Keratinocyte (primary cell): ENCODE results near the gene POU3F2. TPM values are rescaled to one million over a fixed set of nuclear protein-coding genes. Genes with fewer than 3 reads are reported as not detected.

Experiments
- DNase-seq: peaks from one replicate; pipeline ENCODE4 v3.0.0-alpha.2; 2011; ENCODE audit warnings: low read depth, missing footprints, low spot score
- FAIRE-seq: peaks from 2 replicates; lab custom pipeline; 2011; peaks lifted over from hg19 to GRCh38; lab: Jason Lieb, UNC
- H2AFZ ChIP-seq: 2 replicates; pipeline ENCODE4 v1.6.0; 2012; ENCODE audit warnings: low read length, control low read depth, inconsistent platforms; ENCODE audit not compliant: control insufficient read depth
- H3K27ac ChIP-seq: 2 replicates; pipeline ENCODE4 v1.5.1; 2011; ENCODE audit warnings: low read length; ENCODE audit not compliant: control insufficient read depth, insufficient read depth
- H3K27me3 ChIP-seq: 3 replicates; pipeline ENCODE4 v1.6.0; 2011; ENCODE audit warnings: low read length; ENCODE audit not compliant: control insufficient read depth, insufficient read depth; ENCODE audit errors: extremely low read depth
- H3K36me3 ChIP-seq, 2 experiments: 2 replicates in 1 of 2; 3 replicates in 1 of 2; pipeline ENCODE4 v1.5.1; 2011; ENCODE audit warnings: low read length in 2 of 2, mild to moderate bottlenecking in 1 of 2; ENCODE audit not compliant: control insufficient read depth in 2 of 2, insufficient read depth in 2 of 2; ENCODE audit errors: extremely low read depth in 1 of 2
- H3K4me1 ChIP-seq: 3 replicates; pipeline ENCODE4 v1.5.1; 2011; ENCODE audit warnings: low read length; ENCODE audit not compliant: control insufficient read depth, insufficient read depth; ENCODE audit errors: extremely low read depth
- H3K4me2 ChIP-seq: 3 replicates; pipeline ENCODE4 v1.6.0; 2011; ENCODE audit warnings: low read depth, low read length; ENCODE audit not compliant: control insufficient read depth, insufficient read depth; ENCODE audit errors: extremely low read depth
- H3K4me3 ChIP-seq, 3 experiments: fragments of 200-600 bp in 1 of 3; sonication (generic) in 1 of 3; 2 replicates in 2 of 3; 3 replicates in 1 of 3; pipeline ENCODE4 v1.5.1; 2011 to 2016; ENCODE audit warnings: low read length in 3 of 3, mild to moderate bottlenecking in 3 of 3, control low read depth in 2 of 3, inconsistent platforms in 1 of 3, low read depth in 1 of 3, mixed read lengths in 1 of 3, mixed run types in 1 of 3, moderate library complexity in 1 of 3; ENCODE audit not compliant: control insufficient read depth in 2 of 3, insufficient read depth in 2 of 3; ENCODE audit errors: extremely low read depth in 1 of 3
- H3K79me2 ChIP-seq: 2 replicates; pipeline ENCODE4 v1.6.0; 2012; ENCODE audit warnings: low read length; ENCODE audit not compliant: control insufficient read depth, insufficient read depth
- H3K9ac ChIP-seq: 3 replicates; pipeline ENCODE4 v1.6.0; 2011; ENCODE audit warnings: low read length; ENCODE audit not compliant: control insufficient read depth, insufficient read depth; ENCODE audit errors: extremely low read depth
- H3K9me1 ChIP-seq: 3 replicates; pipeline ENCODE4 v1.6.0; 2011; ENCODE audit warnings: low read length; ENCODE audit not compliant: control insufficient read depth, insufficient read depth; ENCODE audit errors: extremely low read depth
- H3K9me3 ChIP-seq: 2 replicates; pipeline ENCODE4 v1.5.1; 2012; ENCODE audit warnings: low read depth, low read length; ENCODE audit not compliant: control insufficient read depth
- H4K20me1 ChIP-seq: 3 replicates; pipeline ENCODE4 v1.6.0; 2011; ENCODE audit warnings: low read length; ENCODE audit not compliant: control insufficient read depth, insufficient read depth; ENCODE audit errors: extremely low read depth
- EZH2 ChIP-seq: IDR thresholded peaks from one replicate; pipeline ENCODE4 v1.6.1; 2012; ENCODE audit warnings: inconsistent platforms, mild to moderate bottlenecking, low read length, moderate library complexity
- dilution Hi-C: fragments of 300-500 bp; cut with MboI; formaldehyde crosslinking; loops from one replicate; pipeline ENCODE4 v1.7.0; 2020; ENCODE audit warnings: low sequenced_read_pairs; ENCODE audit not compliant: extremely low pct_ligation_motif_present
- polyA minus RNA-seq, 3 experiments: library from RNA; depleted of rRNA, polyadenylated mRNA; stranded (reverse); fragments of >200 nt; gene quantifications; 1 replicate in 1 of 3; 2 replicates in 1 of 3; 3 replicates in 1 of 3; pipeline ENCODE4 v1.2.3, GENCODE V29; 2011
- polyA plus RNA-seq, 5 experiments: library from polyadenylated mRNA; depleted of rRNA in 3 of 5; stranded (reverse) in 3 of 5; stranded (forward) in 1 of 5; unstranded in 1 of 5; fragments of >200 nt; gene quantifications; 1 replicate in 1 of 5; 2 replicates in 3 of 5; 3 replicates in 1 of 5; pipeline versions ENCODE4 v1.2.1 to v1.2.3, GENCODE V29; 2011 to 2012; ENCODE audit warnings: missing spikeins in 2 of 5, low read depth in 1 of 5, low replicate concordance in 1 of 5
- TF ChIP-seq, protein P1 (sequence below), 3 experiments: IDR thresholded peaks in 1 of 3; conservative IDR thresholded peaks in 1 of 3; optimal IDR thresholded peaks in 1 of 3; 2 replicates in 2 of 3; 3 replicates in 1 of 3; pipeline versions ENCODE3 to v1.5.1; 2011; ENCODE audit warnings: low read length in 3 of 3, mild to moderate bottlenecking in 3 of 3, moderate library complexity in 2 of 3, control low read depth in 1 of 3, inconsistent platforms in 1 of 3; ENCODE audit not compliant: insufficient read depth in 2 of 3; ENCODE audit errors: extremely low read depth in 1 of 3

Gene POU3F2
- polyA plus RNA-seq (not detected in 3 replicates), polyA minus RNA-seq (not detected in 3 replicates)
- polyA plus RNA-seq (2011; ENCODE audit: low read depth): not detected
- polyA plus RNA-seq (2011; cell fraction: cytosol; rRNA removed): not detected in 2 replicates
- polyA plus RNA-seq (2011; cell fraction: nucleus; rRNA removed): 0.03 TPM in 1 of 2 replicates, not detected in the other
- not detected in 2 replicates for polyA plus RNA-seq (2012; ENCODE audit: low replicate concordance)
- not detected for polyA minus RNA-seq (2011; cell fraction: cytosol; rRNA and poly(A)+ RNA removed)
- polyA minus RNA-seq (2011; cell fraction: nucleus; rRNA and poly(A)+ RNA removed): not detected in 2 replicates

DNA sequence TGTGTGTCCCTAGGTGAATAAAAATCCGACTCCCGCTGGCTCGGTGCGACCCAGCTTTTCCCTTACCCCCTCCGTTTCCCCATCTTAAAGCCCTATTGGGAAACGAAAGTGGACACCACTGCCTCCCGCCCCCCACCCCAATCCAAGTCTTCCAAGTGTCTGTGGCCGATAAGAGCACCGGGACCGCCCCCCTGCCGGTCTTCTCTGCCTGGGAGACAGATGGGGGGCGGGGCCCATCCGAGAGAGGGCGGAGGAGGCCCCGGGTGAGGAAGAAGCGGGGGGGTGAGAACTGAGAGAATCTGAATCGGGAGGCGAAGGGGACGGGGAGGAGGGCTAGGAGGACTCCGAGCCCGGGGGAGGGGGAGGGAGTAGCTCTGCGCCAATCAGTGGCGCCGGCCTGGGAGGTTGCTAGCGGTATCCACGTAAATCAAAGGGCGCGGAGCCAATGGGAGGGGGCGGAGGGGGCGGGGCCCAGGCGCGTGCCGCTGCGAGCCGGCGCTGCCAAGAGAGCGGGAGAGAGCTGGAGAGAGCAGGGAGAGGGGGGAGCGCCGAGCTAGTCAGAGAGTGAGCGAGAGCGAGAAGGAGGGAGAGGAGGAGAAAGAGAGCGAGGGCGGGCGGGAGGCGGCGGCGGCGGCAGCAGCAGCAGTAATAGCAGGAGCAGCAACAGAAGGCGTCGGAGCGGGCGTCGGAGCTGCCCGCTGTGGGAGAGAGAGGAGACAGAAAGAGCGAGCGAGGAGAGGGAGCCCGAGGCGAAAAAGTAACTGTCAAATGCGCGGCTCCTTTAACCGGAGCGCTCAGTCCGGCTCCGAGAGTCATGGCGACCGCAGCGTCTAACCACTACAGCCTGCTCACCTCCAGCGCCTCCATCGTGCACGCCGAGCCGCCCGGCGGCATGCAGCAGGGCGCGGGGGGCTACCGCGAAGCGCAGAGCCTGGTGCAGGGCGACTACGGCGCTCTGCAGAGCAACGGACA lies at the start of gene POU3F2:
Gene POU3F2 (plus strand): TSS at position 515 of the 972 bp plus-strand sequence. CDS start 300 bp downstream, at position 815.
- Histone ChIP-seq H2AFZ (peak within 1 kb of the TSS; percentile 40), H3K27me3 (peaks cover 89% of the 10 kb centered on the region), H3K9me3 (no peaks in the 10 kb centered on the region), H3K79me2 (no peaks in the 10 kb centered on the region), H3K4me1 (peaks cover 15% of the 10 kb centered on the region), H3K27ac (no peak within 1 kb of the TSS), H4K20me1 (peaks cover 3% of the 10 kb centered on the region), H3K36me3 (no peaks in the 10 kb centered on the region), H3K4me3 (peak within 1 kb of the TSS; percentile 29 to 49 (median 46)), H3K4me2 (peak within 1 kb of the TSS; percentile 69), H3K9ac (no peak within 1 kb of the TSS), H3K9me1 (no peaks in the 10 kb centered on the region)
- DNase-seq: no peak
- dilution Hi-C loops: no loop called here
- FAIRE-seq: no peak
- peak; percentile 51 for TF ChIP-seq EZH2
- TF ChIP-seq, protein P1, sequence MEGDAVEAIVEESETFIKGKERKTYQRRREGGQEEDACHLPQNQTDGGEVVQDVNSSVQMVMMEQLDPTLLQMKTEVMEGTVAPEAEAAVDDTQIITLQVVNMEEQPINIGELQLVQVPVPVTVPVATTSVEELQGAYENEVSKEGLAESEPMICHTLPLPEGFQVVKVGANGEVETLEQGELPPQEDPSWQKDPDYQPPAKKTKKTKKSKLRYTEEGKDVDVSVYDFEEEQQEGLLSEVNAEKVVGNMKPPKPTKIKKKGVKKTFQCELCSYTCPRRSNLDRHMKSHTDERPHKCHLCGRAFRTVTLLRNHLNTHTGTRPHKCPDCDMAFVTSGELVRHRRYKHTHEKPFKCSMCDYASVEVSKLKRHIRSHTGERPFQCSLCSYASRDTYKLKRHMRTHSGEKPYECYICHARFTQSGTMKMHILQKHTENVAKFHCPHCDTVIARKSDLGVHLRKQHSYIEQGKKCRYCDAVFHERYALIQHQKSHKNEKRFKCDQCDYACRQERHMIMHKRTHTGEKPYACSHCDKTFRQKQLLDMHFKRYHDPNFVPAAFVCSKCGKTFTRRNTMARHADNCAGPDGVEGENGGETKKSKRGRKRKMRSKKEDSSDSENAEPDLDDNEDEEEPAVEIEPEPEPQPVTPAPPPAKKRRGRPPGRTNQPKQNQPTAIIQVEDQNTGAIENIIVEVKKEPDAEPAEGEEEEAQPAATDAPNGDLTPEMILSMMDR (optimal IDR thresholded peaks at IDR 0.05 in 1 of 3, IDR thresholded peaks at IDR 0.05 in 1 of 3, conservative IDR thresholded peaks at IDR 0.05 in 1 of 3; ENCODE audit: extremely low read depth in 1 of 3, insufficient read depth in 2 of 3, low read length in 3 of 3): no peak

DNA sequence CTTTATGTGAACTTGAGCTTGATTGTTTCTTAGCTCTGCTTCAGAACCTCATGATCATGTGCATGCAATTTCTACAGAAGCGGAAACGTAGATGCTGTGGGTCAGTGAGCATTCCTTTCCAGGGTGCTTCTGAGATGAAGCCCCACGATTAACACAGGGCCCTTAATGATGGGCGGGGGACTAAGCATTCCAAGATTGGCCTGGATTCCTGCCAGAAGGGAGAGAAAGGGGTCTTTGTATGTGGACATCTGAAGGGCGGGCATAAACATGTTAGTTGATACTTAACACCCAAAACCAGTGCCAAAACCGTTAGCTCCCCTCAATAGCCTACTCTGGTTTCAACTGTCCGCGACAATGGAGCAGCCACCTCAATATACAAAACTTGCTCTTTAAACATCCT lies 46.9 kb upstream of the POU3F2 start:
- no peak overlapping the region for H3K9ac ChIP-seq
- H4K20me1 ChIP-seq: no peaks in the 10 kb centered on the region
- FAIRE-seq (no peak), DNase-seq (no peak)
- H3K27ac ChIP-seq: no peak overlapping the region
- H3K9me1 ChIP-seq: no peaks in the 10 kb centered on the region
- no peaks in the 10 kb centered on the region for H3K4me1 ChIP-seq
- no peaks in the 10 kb centered on the region for H3K36me3 ChIP-seq
- H3K27me3 ChIP-seq: peaks cover 10% of the 10 kb centered on the region
- no peak overlapping the region for H3K4me2 ChIP-seq
- H3K9me3 ChIP-seq: no peaks in the 10 kb centered on the region
- H3K4me3 ChIP-seq: no peak overlapping the region
- dilution Hi-C loops: no loop called here
- TF ChIP-seq, protein P1 (optimal IDR thresholded peaks at IDR 0.05 in 1 of 3, IDR thresholded peaks at IDR 0.05 in 1 of 3, conservative IDR thresholded peaks at IDR 0.05 in 1 of 3; ENCODE audit: extremely low read depth in 1 of 3, insufficient read depth in 2 of 3, low read length in 3 of 3): no peak
- TF ChIP-seq EZH2: no peak
- H2AFZ ChIP-seq: no peak overlapping the region
- H3K79me2 ChIP-seq: no peaks in the 10 kb centered on the region
